Right atrium auricular region (tissue), 2 donors: Measurements from ENCODE around the gene L3MBTL2. TPM values are rescaled to one million over a fixed set of nuclear protein-coding genes. Genes with fewer than 3 reads are reported as not detected.

ENCODE experiments used
- DNase-seq: peaks from one replicate; pipeline ENCODE4 v3.0.0-alpha.2; 2019; ENCODE audit warnings: low spot score
- H3K27ac ChIP-seq, 2 donors: fragments of 200-600 bp; sonication (generic); 1 replicate in 1 of 2; 2 replicates in 1 of 2; pipeline ENCODE4 v1.5.1; 2016 to 2019
- H3K27me3 ChIP-seq, 2 donors: fragments of 200-600 bp; sonication (generic); one replicate each; pipeline versions ENCODE4 v1.5.1 to v1.6.0; 2017 to 2019
- H3K36me3 ChIP-seq: fragments of 200-600 bp; sonication (generic); one replicate; pipeline ENCODE4 v1.5.1; 2016
- H3K4me1 ChIP-seq, 2 donors: fragments of 200-600 bp; sonication (generic); one replicate each; pipeline versions ENCODE4 v1.5.1 to v1.6.0; 2017 to 2019
- H3K4me3 ChIP-seq, 2 donors: fragments of 200-600 bp; sonication (generic); 1 replicate in 1 of 2; 2 replicates in 1 of 2; pipeline ENCODE4 v1.5.1; 2017 to 2019; ENCODE audit warnings: mild to moderate bottlenecking in 1 of 2, moderate library complexity in 1 of 2
- H3K9me3 ChIP-seq, 2 donors: fragments of 200-600 bp; sonication (generic); one replicate each; pipeline ENCODE4 v1.5.1; 2019
- total RNA-seq, 2 donors: library from RNA; depleted of rRNA; stranded (reverse); fragments of >200 nt; gene quantifications; one replicate each; pipeline ENCODE4 v1.1.0, GENCODE V29; 2016
- TF ChIP-seq, protein P1 (sequence below), 2 donors: fragments of 200-600 bp; sonication (generic); IDR thresholded peaks; one replicate each; pipeline ENCODE4 v1.5.1; 2019; ENCODE audit warnings: antibody characterized with exemption in 2 of 2

Gene L3MBTL2
- total RNA-seq, 2 donors from 2014 or later, result 9.0 to 14.6 TPM

DNA sequence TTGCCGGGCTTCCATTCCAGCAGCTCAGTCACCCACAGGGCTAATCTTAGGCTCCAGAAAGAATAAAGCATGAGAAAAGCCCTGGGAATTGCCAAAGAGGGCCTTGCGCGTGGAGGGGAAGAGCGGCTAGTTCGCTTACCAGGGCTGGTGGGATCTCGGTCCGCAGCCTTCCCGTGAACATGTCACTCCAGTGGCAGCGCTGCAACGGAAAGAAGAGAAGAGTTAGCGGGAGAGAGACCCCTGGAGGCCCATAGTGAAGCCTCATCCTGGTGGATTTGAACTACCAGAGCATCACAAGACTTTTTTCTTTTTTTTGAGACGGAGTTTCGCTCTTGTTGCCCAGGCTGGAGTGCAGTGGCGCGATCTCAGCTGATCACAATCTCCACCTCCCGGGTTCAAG is 62.8 kb downstream of the L3MBTL2 start:
- Histone ChIP-seq H3K4me1 (no peaks in the 10 kb centered on the region), H3K36me3 (peaks cover 75% of the 10 kb centered on the region), H3K27ac (no peak overlapping the region), H3K4me3 (no peak overlapping the region), H3K9me3 (no peaks in the 10 kb centered on the region), H3K27me3 (no peaks in the 10 kb centered on the region)
- TF ChIP-seq, protein P1, sequence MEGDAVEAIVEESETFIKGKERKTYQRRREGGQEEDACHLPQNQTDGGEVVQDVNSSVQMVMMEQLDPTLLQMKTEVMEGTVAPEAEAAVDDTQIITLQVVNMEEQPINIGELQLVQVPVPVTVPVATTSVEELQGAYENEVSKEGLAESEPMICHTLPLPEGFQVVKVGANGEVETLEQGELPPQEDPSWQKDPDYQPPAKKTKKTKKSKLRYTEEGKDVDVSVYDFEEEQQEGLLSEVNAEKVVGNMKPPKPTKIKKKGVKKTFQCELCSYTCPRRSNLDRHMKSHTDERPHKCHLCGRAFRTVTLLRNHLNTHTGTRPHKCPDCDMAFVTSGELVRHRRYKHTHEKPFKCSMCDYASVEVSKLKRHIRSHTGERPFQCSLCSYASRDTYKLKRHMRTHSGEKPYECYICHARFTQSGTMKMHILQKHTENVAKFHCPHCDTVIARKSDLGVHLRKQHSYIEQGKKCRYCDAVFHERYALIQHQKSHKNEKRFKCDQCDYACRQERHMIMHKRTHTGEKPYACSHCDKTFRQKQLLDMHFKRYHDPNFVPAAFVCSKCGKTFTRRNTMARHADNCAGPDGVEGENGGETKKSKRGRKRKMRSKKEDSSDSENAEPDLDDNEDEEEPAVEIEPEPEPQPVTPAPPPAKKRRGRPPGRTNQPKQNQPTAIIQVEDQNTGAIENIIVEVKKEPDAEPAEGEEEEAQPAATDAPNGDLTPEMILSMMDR (IDR thresholded peaks at IDR 0.05), result no peak
- no peak for DNase-seq

DNA sequence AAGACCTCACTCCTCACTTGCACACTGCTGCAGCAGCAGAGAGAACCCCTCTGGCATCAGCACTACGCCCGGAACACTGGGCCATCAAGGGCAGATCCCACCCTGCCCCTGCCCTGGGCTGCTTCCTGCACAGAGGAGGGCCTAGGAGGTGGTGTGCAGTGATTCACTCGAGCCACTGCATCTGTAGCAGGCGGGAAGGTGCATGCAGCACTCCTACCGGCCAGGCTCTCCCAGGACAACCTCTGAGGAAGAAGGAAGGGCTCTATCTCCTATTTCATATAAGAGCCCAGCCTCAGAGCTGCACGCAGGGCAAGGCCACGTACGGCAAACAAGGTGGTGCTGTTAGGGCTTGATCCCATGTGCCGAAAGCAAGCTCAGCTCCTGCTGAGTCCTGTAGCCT is 66.7 kb downstream of the L3MBTL2 start:
- H3K9me3 ChIP-seq, result no peaks in the 10 kb centered on the region
- peaks cover 75% of the 10 kb centered on the region for H3K36me3 ChIP-seq
- TF ChIP-seq, protein P1 (IDR thresholded peaks at IDR 0.05), result no peak
- H3K27ac ChIP-seq, result no peak overlapping the region
- no peaks in the 10 kb centered on the region for H3K4me1 ChIP-seq
- DNase-seq, result no peak
- H3K27me3 ChIP-seq, result no peaks in the 10 kb centered on the region
- no peak overlapping the region for H3K4me3 ChIP-seq

DNA sequence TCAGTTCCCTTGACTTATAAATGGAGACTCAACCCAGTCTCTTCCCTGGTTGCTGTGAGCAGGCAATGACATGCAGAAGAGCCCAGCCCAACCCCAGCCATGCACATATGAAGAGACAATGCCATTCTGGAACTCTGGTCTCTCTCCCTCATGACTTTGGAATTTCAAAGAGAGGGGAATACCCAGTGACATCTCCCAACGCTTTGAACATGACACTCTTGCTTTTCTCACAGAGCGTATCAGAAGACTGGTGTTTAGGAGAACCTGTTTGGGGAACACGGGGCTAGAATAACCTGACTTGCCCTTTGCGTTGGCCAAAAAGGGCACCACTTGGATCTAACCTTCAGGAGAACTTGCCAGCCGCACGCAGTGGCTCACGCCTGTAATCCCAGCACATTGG is 68.0 kb downstream of the L3MBTL2 start:
- Histone ChIP-seq H3K4me1 (no peaks in the 10 kb centered on the region), H3K36me3 (peaks cover 73% of the 10 kb centered on the region), H3K4me3 (no peak overlapping the region), H3K9me3 (no peaks in the 10 kb centered on the region), H3K27ac (peak overlapping the region in 1 of 2 donors; percentile 29), H3K27me3 (no peaks in the 10 kb centered on the region)
- DNase-seq, result no peak
- TF ChIP-seq, protein P1 (IDR thresholded peaks at IDR 0.05), result no peak

DNA sequence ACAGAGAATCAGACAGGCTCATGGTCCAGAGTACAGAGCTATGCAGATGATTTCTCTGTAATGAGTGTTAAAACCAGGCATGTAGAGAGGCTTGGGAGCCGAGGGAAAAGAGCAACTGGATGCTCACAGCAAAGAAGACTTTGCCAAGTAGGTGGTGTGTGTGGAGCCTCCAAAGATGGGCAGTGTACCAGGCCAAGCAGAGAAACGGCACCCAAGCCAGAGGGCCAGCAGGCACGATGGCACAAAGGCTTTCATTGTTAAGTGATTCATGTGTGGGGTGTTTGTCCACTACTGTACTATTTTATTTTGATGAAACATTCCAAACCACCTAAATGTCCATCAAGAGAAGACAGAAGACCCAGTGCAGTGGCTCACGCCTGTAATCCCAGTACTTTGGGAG is 69.7 kb downstream of the L3MBTL2 start:
- Histone ChIP-seq H3K4me1 (no peaks in the 10 kb centered on the region), H3K27ac (no peak overlapping the region), H3K36me3 (peaks cover 72% of the 10 kb centered on the region), H3K27me3 (no peaks in the 10 kb centered on the region), H3K9me3 (no peaks in the 10 kb centered on the region), H3K4me3 (no peak overlapping the region)
- TF ChIP-seq, protein P1 (IDR thresholded peaks at IDR 0.05), result no peak
- DNase-seq, result no peak

DNA sequence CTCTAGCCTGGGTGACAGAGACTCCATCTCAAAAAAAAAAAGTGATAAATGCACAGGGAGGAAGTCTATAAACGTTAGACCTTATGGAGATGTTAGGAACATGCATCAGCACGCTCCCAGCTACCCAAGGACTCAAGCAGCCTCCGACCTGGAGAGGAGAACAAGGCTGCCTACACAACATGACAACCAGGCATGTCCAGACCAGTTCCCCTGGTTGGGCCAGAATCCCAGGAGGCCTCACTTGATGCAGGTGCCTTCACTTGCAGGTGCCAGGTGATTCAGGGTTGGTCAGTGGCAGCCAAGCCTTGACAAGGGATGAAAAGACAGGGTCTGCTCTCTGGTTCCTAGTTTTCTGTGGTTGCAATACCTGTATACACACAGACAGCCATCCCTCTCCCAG is 75.0 kb downstream of the L3MBTL2 start:
- Histone ChIP-seq H3K9me3 (no peaks in the 10 kb centered on the region), H3K4me3 (no peak overlapping the region), H3K27me3 (no peaks in the 10 kb centered on the region), H3K27ac (no peak overlapping the region), H3K4me1 (peaks cover 0 to 4% of the 10 kb centered on the region in 2 donors), H3K36me3 (peaks cover 49% of the 10 kb centered on the region)
- no peak for DNase-seq
- TF ChIP-seq, protein P1 (IDR thresholded peaks at IDR 0.05), result no peak

DNA sequence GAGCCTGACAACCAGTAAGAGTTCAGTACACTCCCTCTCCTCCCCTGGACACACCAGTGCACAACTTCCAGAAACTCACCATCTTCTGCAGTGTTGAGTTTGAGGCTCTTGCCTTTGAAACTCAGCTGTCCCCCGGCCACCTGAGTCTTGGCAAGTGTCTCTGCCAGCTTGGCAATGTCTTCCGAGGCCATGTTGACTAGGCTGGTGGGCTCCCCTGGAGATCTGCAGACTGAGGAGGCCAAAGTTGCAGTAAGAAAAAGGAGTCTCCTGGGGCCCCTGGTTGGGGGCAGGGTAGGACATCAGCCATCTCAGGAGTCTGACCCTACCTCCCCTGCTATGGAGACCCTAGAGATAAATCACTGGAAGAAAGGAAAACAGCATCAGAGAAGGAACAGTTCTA is 75.7 kb downstream of the L3MBTL2 start:
- no peaks in the 10 kb centered on the region for H3K9me3 ChIP-seq
- H3K36me3 ChIP-seq, result peaks cover 47% of the 10 kb centered on the region
- no peak overlapping the region for H3K27ac ChIP-seq
- peaks cover 0 to 10% of the 10 kb centered on the region in 2 donors for H3K4me1 ChIP-seq
- no peaks in the 10 kb centered on the region for H3K27me3 ChIP-seq
- DNase-seq, result no peak
- no peak overlapping the region for H3K4me3 ChIP-seq
- TF ChIP-seq, protein P1 (IDR thresholded peaks at IDR 0.05), result no peak
